SW 1271 (cell line): ENCODE results near the gene SDC3.

ENCODE experiments used
- DNase-seq, 2 experiments: peaks; one replicate each; lab custom pipeline; 2025; lab: John Stamatoyannopoulos, UW

Gene SDC3

GRCh38 chr1:30928789-30929134, 20.2 kb upstream of the SDC3 start:
- no peak for DNase-seq

- DNase-seq: no peak
Measured at GRCh38 chr1:30928171-30928570, 19.6 kb upstream of the SDC3 start.

GRCh38 chr1:30927448-30927847, 18.9 kb upstream of the SDC3 start:
- DNase-seq: no peak

- DNase-seq: no peak
Measured at GRCh38 chr1:30923597-30923996, 15.0 kb upstream of the SDC3 start.

GRCh38 chr1:30920827-30921226, 12.3 kb upstream of the SDC3 start:
- DNase-seq: no peak

GRCh38 chr1:30919025-30919881, 10.7 kb upstream of the SDC3 start:
- DNase-seq: no peak

GRCh38 chr1:30916296-30916695, 7.7 kb upstream of the SDC3 start:
- DNase-seq: no peak

GRCh38 chr1:30915491-30916230, 7.1 kb upstream of the SDC3 start:
- DNase-seq: no peak

GRCh38 chr1:30914931-30915330, 6.4 kb upstream of the SDC3 start:
- no peak for DNase-seq

GRCh38 chr1:30914587-30914922, 6.0 kb upstream of the SDC3 start:
- DNase-seq: no peak

- DNase-seq: no peak
Measured at GRCh38 chr1:30912913-30913652, 4.5 kb upstream of the SDC3 start.

GRCh38 chr1:30912224-30912623, 3.7 kb upstream of the SDC3 start:
- no peak for DNase-seq

- peak; percentile 40 to 61 for DNase-seq
Measured at GRCh38 chr1:30911059-30911954, 2.7 kb upstream of the SDC3 start.

GRCh38 chr1:30909365-30910068, 959 bp upstream of the SDC3 start:
- no peak for DNase-seq

GRCh38 chr1:30908316-30908695, 252 bp downstream of the SDC3 start:
- no peak for DNase-seq

GRCh38 chr1:30907481-30908315, 860 bp downstream of the SDC3 start:
- DNase-seq: no peak

- DNase-seq: no peak
Measured at GRCh38 chr1:30906631-30907441, 1.7 kb downstream of the SDC3 start.

GRCh38 chr1:30905916-30906620, 2.5 kb downstream of the SDC3 start:
- no peak for DNase-seq

GRCh38 chr1:30905403-30905802, 3.2 kb downstream of the SDC3 start:
- no peak for DNase-seq
